Adrenal gland (tissue), 5 donors: ENCODE data around the gene ITPKB.

ENCODE experiments used
- POLR2A ChIP-seq, 2 donors: fragments of 450-650 bp; IDR thresholded peaks; one replicate each; pipeline ENCODE4 v1.6.1; 2017; ENCODE audit warnings: antibody characterized with exemption in 2 of 2, mild to moderate bottlenecking in 2 of 2, moderate library complexity in 1 of 2
- TF ChIP-seq, protein P1 (sequence below), 6 experiments: fragments of 450-650 bp in 4 of 6; fragments of 200-600 bp in 2 of 6; sonication (generic) in 1 of 6; IDR thresholded peaks; 1 replicate in 5 of 6; 2 replicates in 1 of 6; pipeline versions ENCODE4 v1.5.1 to v1.8.0; 2016 to 2021; ENCODE audit warnings: antibody characterized with exemption in 6 of 6, mild to moderate bottlenecking in 2 of 6, moderate library complexity in 1 of 6
- donor health status: DM: no; HTN: no; CAD: no.

DNA sequence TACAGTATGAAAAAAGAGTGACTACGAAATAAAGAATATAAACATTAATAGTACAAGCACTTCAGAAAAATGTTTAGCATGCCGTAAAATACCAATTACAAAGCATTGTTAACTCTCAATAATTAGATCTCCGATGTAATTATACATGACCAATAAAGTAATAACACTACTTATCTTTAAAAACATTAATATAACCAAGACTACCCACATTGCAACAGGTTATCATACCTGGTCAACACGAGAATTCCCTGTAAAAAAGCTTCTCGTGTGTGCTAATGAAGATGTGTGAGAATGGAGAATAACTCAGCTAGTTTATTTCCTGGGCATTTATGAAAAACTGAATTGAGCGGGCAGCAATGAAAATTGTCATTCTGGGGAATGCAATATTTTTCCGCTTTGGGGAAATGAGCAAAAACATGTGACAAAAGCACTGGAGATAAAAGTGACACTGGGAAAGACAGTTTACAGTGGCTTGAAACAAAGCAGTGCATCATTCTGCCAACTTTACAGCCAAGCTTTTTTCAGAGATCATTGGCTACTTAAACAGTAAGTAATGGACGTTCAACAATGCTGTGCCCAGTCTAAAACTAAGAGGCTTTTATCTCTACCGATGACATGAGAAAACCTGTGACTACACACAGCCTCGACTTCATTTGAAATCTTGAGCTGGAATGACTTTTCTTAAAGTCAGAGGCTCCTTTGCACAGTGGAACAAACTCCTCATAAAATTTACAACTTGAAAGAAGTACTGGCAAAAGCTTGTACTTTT, 34.7 kb downstream of the ITPKB start:
- TF ChIP-seq, protein P1, sequence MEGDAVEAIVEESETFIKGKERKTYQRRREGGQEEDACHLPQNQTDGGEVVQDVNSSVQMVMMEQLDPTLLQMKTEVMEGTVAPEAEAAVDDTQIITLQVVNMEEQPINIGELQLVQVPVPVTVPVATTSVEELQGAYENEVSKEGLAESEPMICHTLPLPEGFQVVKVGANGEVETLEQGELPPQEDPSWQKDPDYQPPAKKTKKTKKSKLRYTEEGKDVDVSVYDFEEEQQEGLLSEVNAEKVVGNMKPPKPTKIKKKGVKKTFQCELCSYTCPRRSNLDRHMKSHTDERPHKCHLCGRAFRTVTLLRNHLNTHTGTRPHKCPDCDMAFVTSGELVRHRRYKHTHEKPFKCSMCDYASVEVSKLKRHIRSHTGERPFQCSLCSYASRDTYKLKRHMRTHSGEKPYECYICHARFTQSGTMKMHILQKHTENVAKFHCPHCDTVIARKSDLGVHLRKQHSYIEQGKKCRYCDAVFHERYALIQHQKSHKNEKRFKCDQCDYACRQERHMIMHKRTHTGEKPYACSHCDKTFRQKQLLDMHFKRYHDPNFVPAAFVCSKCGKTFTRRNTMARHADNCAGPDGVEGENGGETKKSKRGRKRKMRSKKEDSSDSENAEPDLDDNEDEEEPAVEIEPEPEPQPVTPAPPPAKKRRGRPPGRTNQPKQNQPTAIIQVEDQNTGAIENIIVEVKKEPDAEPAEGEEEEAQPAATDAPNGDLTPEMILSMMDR (IDR thresholded peaks at IDR 0.05): no peak
- no peak for TF ChIP-seq POLR2A (IDR thresholded peaks at IDR 0.05)
